Esophagus squamous epithelium (tissue), 5 donors: Measurements from ENCODE around the gene PPP1R14B. TPM values are rescaled to one million over a fixed set of nuclear protein-coding genes. Genes with fewer than 3 reads are reported as not detected.

Experiments used
- DNase-seq: peaks from one replicate; lab custom pipeline; 2025; lab: John Stamatoyannopoulos, UW
- H3K27ac ChIP-seq, 4 donors: fragments of 200-600 bp; sonication (generic); one replicate each; pipeline ENCODE4 v1.5.1; 2016 to 2019; ENCODE audit warnings: mild to moderate bottlenecking in 1 of 4
- H3K27me3 ChIP-seq, 4 donors: fragments of 200-600 bp; sonication (generic); 1 replicate in 3 of 4; 2 replicates in 1 of 4; pipeline versions ENCODE4 v1.5.1 to v1.6.0; 2017 to 2021; ENCODE audit warnings: antibody characterized with exemption in 1 of 4
- H3K36me3 ChIP-seq, 3 donors: fragments of 200-600 bp; sonication (generic); one replicate each; pipeline ENCODE4 v1.5.1; 2016 to 2019
- H3K4me1 ChIP-seq, 3 donors: fragments of 200-600 bp; sonication (generic); one replicate each; pipeline ENCODE4 v1.5.1; 2017 to 2019
- H3K4me3 ChIP-seq, 4 donors: fragments of 200-600 bp; sonication (generic); 1 replicate in 3 of 4; 2 replicates in 1 of 4; pipeline ENCODE4 v1.5.1; 2016 to 2019; ENCODE audit warnings: mild to moderate bottlenecking in 2 of 4, moderate library complexity in 1 of 4
- H3K9me3 ChIP-seq, 3 donors: fragments of 200-600 bp; sonication (generic); one replicate each; pipeline ENCODE4 v1.5.1; 2016 to 2019
- CTCF ChIP-seq, 6 experiments: fragments of 450-650 bp in 4 of 6; fragments of 200-600 bp in 2 of 6; sonication (generic) in 2 of 6; IDR thresholded peaks; one replicate each; pipeline ENCODE4 v1.5.1; 2016 to 2019; ENCODE audit warnings: antibody characterized with exemption in 6 of 6, mild to moderate bottlenecking in 4 of 6, moderate library complexity in 4 of 6
- POLR2A ChIP-seq, 4 donors: fragments of 450-650 bp; IDR thresholded peaks; one replicate each; pipeline ENCODE4 v1.6.1; 2017; ENCODE audit warnings: antibody characterized with exemption in 4 of 4, mild to moderate bottlenecking in 4 of 4, moderate library complexity in 3 of 4
- WGBS, 2 donors: methylation state at CpG; one replicate each; pipeline ENCODE4 v1.1.5; 2018; 5-methylcytosine and 5-hydroxymethylcytosine counted together
- intact Hi-C: fragments of 100-400 bp; cut with DNase I; formaldehyde crosslinking; loops from one replicate; pipeline ENCODE4 v1.15.0; 2022
- total RNA-seq, 4 donors: library from RNA; depleted of rRNA; stranded (reverse); fragments of >200 nt; gene quantifications; one replicate each; pipeline ENCODE4 v1.1.0, GENCODE V29; 2016
- donor health status: DM: yes; HTN: yes; CAD: no.

PPP1R14B gene
- total RNA-seq, 4 donors from 2014 or later = 137 to 279 (median 203) TPM

- Histone ChIP-seq H3K9me3 (no peaks in the 10 kb centered on the region), H3K36me3 (peaks cover 51 to 100% (median 55%) of the 10 kb centered on the region in 3 donors), H3K4me3 (no peak overlapping the region), H3K27ac (no peak overlapping the region), H3K4me1 (peaks cover under 1 to 17% (median 2%) of the 10 kb centered on the region in 3 donors), H3K27me3 (no peaks in the 10 kb centered on the region)
- intact Hi-C loops = no loop called here
- 88 to 94% methylated on average over 4 to 5 of the region's 18 CpGs for WGBS, 2 donors
- TF ChIP-seq POLR2A (IDR thresholded peaks at IDR 0.05) = no peak
- no peak for TF ChIP-seq CTCF (IDR thresholded peaks at IDR 0.05)
- no peak for DNase-seq
These were observed 14.9 kb upstream of the PPP1R14B start for GRCh38 chr11:64261556-64262080.

GRCh38 chr11:64260147-64260708 lies 13.5 kb upstream of the PPP1R14B start:
- DNase-seq = no peak

GRCh38 chr11:64259533-64260067 lies 12.9 kb upstream of the PPP1R14B start:
- Histone ChIP-seq H3K4me1 (peaks cover 0 to 20% (median 0%) of the 10 kb centered on the region in 3 donors), H3K4me3 (no peak overlapping the region), H3K27ac (no peak overlapping the region), H3K27me3 (no peaks in the 10 kb centered on the region), H3K9me3 (no peaks in the 10 kb centered on the region), H3K36me3 (peaks cover 54 to 100% (median 60%) of the 10 kb centered on the region in 3 donors)
- TF ChIP-seq POLR2A (IDR thresholded peaks at IDR 0.05) (no peak), CTCF (IDR thresholded peaks at IDR 0.05) (no peak)
- no peak for DNase-seq
- intact Hi-C loops = no loop called here
- 73 to 77% methylated on average over 3 to 4 of the region's 4 CpGs for WGBS, 2 donors

More at GRCh38 chr11:64260147-64260708, 13.5 kb upstream of the PPP1R14B start:
- H3K27me3 ChIP-seq = no peaks in the 10 kb centered on the region
- H3K9me3 ChIP-seq = no peaks in the 10 kb centered on the region
- H3K4me1 ChIP-seq = peaks cover 0 to 20% (median 0%) of the 10 kb centered on the region in 3 donors
- H3K36me3 ChIP-seq = peaks cover 56 to 100% (median 59%) of the 10 kb centered on the region in 3 donors
- H3K4me3 ChIP-seq = no peak overlapping the region
- 76 to 93% methylated on average over 5 to 6 of the region's 6 CpGs for WGBS, 2 donors
- no peak overlapping the region for H3K27ac ChIP-seq
- intact Hi-C loops = no loop called here
- TF ChIP-seq POLR2A (IDR thresholded peaks at IDR 0.05) (no peak), CTCF (IDR thresholded peaks at IDR 0.05) (no peak)

- Histone ChIP-seq H3K4me1 (peaks cover 0 to 24% (median 1%) of the 10 kb centered on the region in 3 donors), H3K27me3 (no peaks in the 10 kb centered on the region), H3K4me3 (no peak overlapping the region), H3K36me3 (peaks cover 51 to 100% (median 59%) of the 10 kb centered on the region in 3 donors), H3K27ac (no peak overlapping the region), H3K9me3 (no peaks in the 10 kb centered on the region)
- no peak for DNase-seq
- intact Hi-C loops = no loop called here
- TF ChIP-seq CTCF (IDR thresholded peaks at IDR 0.05) = no peak
- TF ChIP-seq POLR2A (IDR thresholded peaks at IDR 0.05) = no peak
- 88 to 90% methylated on average over 15 to 19 of the region's 32 CpGs for WGBS, 2 donors
These were observed 12.3 kb upstream of the PPP1R14B start for GRCh38 chr11:64258946-64259532.

GRCh38 chr11:64258356-64258755 lies 11.6 kb upstream of the PPP1R14B start:
- intact Hi-C loops = no loop called here
- DNase-seq = no peak
- Histone ChIP-seq H3K4me3 (no peak overlapping the region), H3K36me3 (peaks cover 44 to 96% (median 52%) of the 10 kb centered on the region in 3 donors), H3K9me3 (no peaks in the 10 kb centered on the region), H3K27ac (no peak overlapping the region), H3K27me3 (no peaks in the 10 kb centered on the region), H3K4me1 (peaks cover 4 to 31% (median 8%) of the 10 kb centered on the region in 3 donors)
- no peak for TF ChIP-seq POLR2A (IDR thresholded peaks at IDR 0.05)
- no peak for TF ChIP-seq CTCF (IDR thresholded peaks at IDR 0.05)
- 85 to 90% methylated on average over 10 to 12 of the region's 24 CpGs for WGBS, 2 donors
